ENCODE data around the gene PPP1R15A. TPM values are rescaled to one million over a fixed set of nuclear protein-coding genes. Genes with fewer than 3 reads are reported as not detected.
"Not testable (repeated sequence)": the region's sequence is repeated elsewhere in the genome, so short reads cannot be mapped to it uniquely, and the experiment has no call there.

The PPP1R15A gene
- total and polyA plus RNA-seq, 2 donors (not counting 1 experiment from before 2014, with no cell fraction given) = 46.3 to 166 TPM

GRCh38 chr19:48878196-48879024 is 6.2 kb downstream of the PPP1R15A start:
- Histone ChIP-seq H3K79me2 (ENCODE audit: control insufficient read depth, insufficient read depth, low read length) (peaks cover 33% of the 10 kb centered on the region), H3K9me3 (ENCODE audit: control insufficient read depth, insufficient read depth, low read depth, low read length) (no peaks in the 10 kb centered on the region), H3K27ac (ENCODE audit: insufficient read depth, low read length) (peak overlapping the region; percentile 1), H3K4me1 (ENCODE audit: control insufficient read depth, extremely low read depth, insufficient read depth, low read length) (peaks cover 3% of the 10 kb centered on the region), H3K4me3 (replicated peaks in 1 of 4; ENCODE audit: control extremely low read depth in 1 of 4, insufficient read depth in 1 of 4, low read depth in 3 of 4, low read length in 4 of 4) (no peak overlapping the region), H2AFZ (ENCODE audit: low read length) (no peak overlapping the region), H3K9ac (ENCODE audit: insufficient read depth, low read length) (no peak overlapping the region), H3K27me3 (ENCODE audit: control insufficient read depth, insufficient read depth, low read length) (no peaks in the 10 kb centered on the region), H4K20me1 (ENCODE audit: control insufficient read depth, extremely low read depth, insufficient read depth, low read length) (no peaks in the 10 kb centered on the region), H3K36me3 (ENCODE audit: control insufficient read depth, insufficient read depth, low read length) (peaks cover 22% of the 10 kb centered on the region), H3K4me2 (ENCODE audit: extremely low read depth, insufficient read depth, low read length) (no peak overlapping the region)
- TF ChIP-seq, protein P1, sequence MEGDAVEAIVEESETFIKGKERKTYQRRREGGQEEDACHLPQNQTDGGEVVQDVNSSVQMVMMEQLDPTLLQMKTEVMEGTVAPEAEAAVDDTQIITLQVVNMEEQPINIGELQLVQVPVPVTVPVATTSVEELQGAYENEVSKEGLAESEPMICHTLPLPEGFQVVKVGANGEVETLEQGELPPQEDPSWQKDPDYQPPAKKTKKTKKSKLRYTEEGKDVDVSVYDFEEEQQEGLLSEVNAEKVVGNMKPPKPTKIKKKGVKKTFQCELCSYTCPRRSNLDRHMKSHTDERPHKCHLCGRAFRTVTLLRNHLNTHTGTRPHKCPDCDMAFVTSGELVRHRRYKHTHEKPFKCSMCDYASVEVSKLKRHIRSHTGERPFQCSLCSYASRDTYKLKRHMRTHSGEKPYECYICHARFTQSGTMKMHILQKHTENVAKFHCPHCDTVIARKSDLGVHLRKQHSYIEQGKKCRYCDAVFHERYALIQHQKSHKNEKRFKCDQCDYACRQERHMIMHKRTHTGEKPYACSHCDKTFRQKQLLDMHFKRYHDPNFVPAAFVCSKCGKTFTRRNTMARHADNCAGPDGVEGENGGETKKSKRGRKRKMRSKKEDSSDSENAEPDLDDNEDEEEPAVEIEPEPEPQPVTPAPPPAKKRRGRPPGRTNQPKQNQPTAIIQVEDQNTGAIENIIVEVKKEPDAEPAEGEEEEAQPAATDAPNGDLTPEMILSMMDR (conservative IDR thresholded peaks at IDR 0.05 in 1 of 2, IDR thresholded peaks at IDR 0.05 in 1 of 2; ENCODE audit: low read depth in 1 of 2, low read length in 2 of 2) = no peak
- TF ChIP-seq EZH2 (IDR thresholded peaks at IDR 0.05; ENCODE audit: low read length, missing control alignments) = no peak
- DNase-seq (ENCODE audit: low read depth in 2 of 2) = peak; percentile 53 to 63

DNA sequence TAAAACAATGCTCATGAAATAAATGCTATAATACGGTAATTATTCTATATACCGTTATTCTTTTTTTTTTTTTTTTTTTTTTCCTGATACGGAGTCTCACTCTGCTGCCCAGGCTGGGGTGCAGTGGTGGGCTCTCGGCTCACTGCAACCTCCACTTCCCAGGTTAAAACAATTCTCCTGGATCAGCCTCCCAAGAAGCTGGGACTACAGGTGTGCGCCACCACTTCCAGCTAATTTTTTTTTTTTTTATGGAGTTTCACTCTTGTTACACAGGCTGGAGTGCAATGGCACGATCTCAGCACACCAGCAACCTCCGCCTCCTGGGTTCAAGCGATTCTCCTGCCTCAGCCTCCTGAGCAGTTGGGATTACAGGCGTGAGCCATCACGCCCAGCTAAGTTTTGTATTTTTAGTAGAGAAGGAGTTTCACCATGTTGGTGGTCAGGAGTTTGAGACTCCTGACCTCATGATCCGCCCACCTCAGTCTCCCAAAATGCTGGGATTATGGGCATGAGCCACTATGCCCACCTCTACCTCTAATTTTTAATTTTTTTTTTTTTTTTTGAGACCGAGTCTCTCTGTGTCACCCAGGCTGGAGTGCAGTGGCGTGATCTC is 6.9 kb downstream of the PPP1R15A start:
- Histone ChIP-seq H3K4me3 (replicated peaks in 1 of 4; ENCODE audit: control extremely low read depth in 1 of 4, insufficient read depth in 1 of 4, low read depth in 3 of 4, low read length in 4 of 4) (no peak overlapping the region), H3K27ac (ENCODE audit: insufficient read depth, low read length) (no peak overlapping the region)

DNA sequence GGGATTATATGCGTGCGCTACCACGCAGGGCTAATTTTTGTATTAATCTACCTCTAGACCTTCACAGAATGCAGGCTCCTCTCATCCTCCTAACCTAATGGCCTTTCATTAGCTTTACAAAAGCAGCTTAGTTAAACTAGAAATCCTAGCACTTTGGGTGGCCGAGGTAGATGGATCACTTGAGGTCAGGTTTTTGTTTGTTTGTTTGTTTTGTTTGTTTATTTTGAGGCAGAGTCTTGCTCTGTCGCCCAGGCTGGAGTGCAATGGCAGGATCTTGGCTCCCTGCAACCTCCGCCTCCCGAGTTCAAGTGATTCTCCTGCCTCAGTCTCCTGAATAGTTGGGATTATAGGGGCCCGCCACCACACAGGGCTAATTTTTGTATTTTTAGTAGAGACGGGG is 7.5 kb downstream of the PPP1R15A start:
- H3K4me2 ChIP-seq (ENCODE audit: extremely low read depth, insufficient read depth, low read length); H3K27me3 ChIP-seq (ENCODE audit: control insufficient read depth, insufficient read depth, low read length); H3K27ac ChIP-seq (ENCODE audit: insufficient read depth, low read length); H3K9ac ChIP-seq (ENCODE audit: insufficient read depth, low read length); H3K4me1 ChIP-seq (ENCODE audit: control insufficient read depth, extremely low read depth, insufficient read depth, low read length); DNase-seq (ENCODE audit: low read depth in 2 of 2); H3K36me3 ChIP-seq (ENCODE audit: control insufficient read depth, insufficient read depth, low read length); H4K20me1 ChIP-seq (ENCODE audit: control insufficient read depth, extremely low read depth, insufficient read depth, low read length); H2AFZ ChIP-seq (ENCODE audit: low read length); H3K4me3 ChIP-seq (replicated peaks in 1 of 4; ENCODE audit: control extremely low read depth in 1 of 4, insufficient read depth in 1 of 4, low read depth in 3 of 4, low read length in 4 of 4); H3K9me3 ChIP-seq (ENCODE audit: control insufficient read depth, insufficient read depth, low read depth, low read length): not testable (repeated sequence)
- H3K79me2 ChIP-seq (ENCODE audit: control insufficient read depth, insufficient read depth, low read length) = peaks cover 20% of the 10 kb centered on the region

More for the DNA sequence above, 6.9 kb downstream of the PPP1R15A start:
- H3K27me3 ChIP-seq (ENCODE audit: control insufficient read depth, insufficient read depth, low read length) = no peaks in the 10 kb centered on the region
- peaks cover 26% of the 10 kb centered on the region for H3K79me2 ChIP-seq (ENCODE audit: control insufficient read depth, insufficient read depth, low read length)
- peaks cover 15% of the 10 kb centered on the region for H3K36me3 ChIP-seq (ENCODE audit: control insufficient read depth, insufficient read depth, low read length)
- H2AFZ ChIP-seq (ENCODE audit: low read length) = no peak overlapping the region
- H4K20me1 ChIP-seq (ENCODE audit: control insufficient read depth, extremely low read depth, insufficient read depth, low read length) = no peaks in the 10 kb centered on the region
- H3K4me1 ChIP-seq (ENCODE audit: control insufficient read depth, extremely low read depth, insufficient read depth, low read length) = peaks cover 3% of the 10 kb centered on the region
- no peak for TF ChIP-seq EZH2 (IDR thresholded peaks at IDR 0.05; ENCODE audit: low read length, missing control alignments)
- TF ChIP-seq, protein P1 (conservative IDR thresholded peaks at IDR 0.05 in 1 of 2, IDR thresholded peaks at IDR 0.05 in 1 of 2; ENCODE audit: low read depth in 1 of 2, low read length in 2 of 2) = no peak
- DNase-seq (ENCODE audit: low read depth in 2 of 2) = no peak
- H3K9ac ChIP-seq (ENCODE audit: insufficient read depth, low read length) = no peak overlapping the region
- H3K4me2 ChIP-seq (ENCODE audit: extremely low read depth, insufficient read depth, low read length) = no peak overlapping the region
- H3K9me3 ChIP-seq (ENCODE audit: control insufficient read depth, insufficient read depth, low read depth, low read length) = no peaks in the 10 kb centered on the region

Data from fibroblast of lung (primary cell).